HEK293 (cell line): Measurements from ENCODE around the gene OR10G7.

ENCODE experiments used
- CTCF ChIA-PET: fragments of 350-600 bp; formaldehyde crosslinking; extraction: SDS; loops from one replicate; lab custom pipeline; 2021; ENCODE audit warnings: antibody characterized with exemption; lab: Yijun Ruan, JAX
- POLR2A ChIA-PET: fragments of 300-600 bp; formaldehyde crosslinking; extraction: SDS; loops from one replicate; lab custom pipeline; 2020; ENCODE audit warnings: antibody characterized with exemption, inconsistent platforms; lab: Yijun Ruan, JAX
- H3K27ac ChIP-seq: fragments of 200-500 bp; sonication (Bioruptor generic); 2 replicates; pipeline ENCODE4 v1.5.1; 2014; ENCODE audit warnings: low read depth, low read length, control low read depth, inconsistent platforms; ENCODE audit errors: extremely low read depth
- H3K36me3 ChIP-seq, 2 experiments: fragments of 200-500 bp in 1 of 2; sonication (Bioruptor generic) in 1 of 2; 1 replicate in 1 of 2; 2 replicates in 1 of 2; pipeline ENCODE4 v1.5.1; 2014 to 2017; ENCODE audit warnings: inconsistent platforms in 2 of 2, low read length in 2 of 2; ENCODE audit not compliant: control insufficient read depth in 2 of 2, insufficient read depth in 1 of 2
- H3K4me1 ChIP-seq: fragments of 200-500 bp; sonication (Bioruptor generic); 2 replicates; pipeline ENCODE4 v1.5.1; 2014; ENCODE audit warnings: mild to moderate bottlenecking, low read length, inconsistent platforms; ENCODE audit not compliant: control insufficient read depth, insufficient read depth
- H3K4me3 ChIP-seq: 2 replicates; pipeline ENCODE4 v1.5.1; 2011; ENCODE audit warnings: low read depth, mild to moderate bottlenecking, control low read depth, low read length, moderate library complexity
- H3K9me3 ChIP-seq: fragments of 200-500 bp; sonication (Bioruptor generic); 2 replicates; pipeline ENCODE4 v1.5.1; 2014; ENCODE audit warnings: low read depth, low read length, inconsistent platforms; ENCODE audit not compliant: control insufficient read depth, insufficient read depth
- BCL11A ChIP-seq: fragments of 450-650 bp; formaldehyde crosslinking; IDR thresholded peaks from 2 replicates; pipeline ENCODE4 v1.5.1; 2016; ENCODE audit warnings: low read depth, missing biosample characterization, missing genetic modification characterization
- KLF9 ChIP-seq: fragments of 450-650 bp; formaldehyde crosslinking; IDR thresholded peaks from 2 replicates; pipeline ENCODE4 v1.5.1; 2016; ENCODE audit warnings: missing biosample characterization, missing genetic modification characterization, low read depth
- PATZ1 ChIP-seq: fragments of 450-650 bp; formaldehyde crosslinking; IDR thresholded peaks from 2 replicates; pipeline ENCODE4 v1.5.1; 2016; ENCODE audit warnings: missing biosample characterization, missing genetic modification characterization
- SP7 ChIP-seq: fragments of 450-650 bp; formaldehyde crosslinking; IDR thresholded peaks from 2 replicates; pipeline ENCODE4 v1.5.1; 2016; ENCODE audit warnings: missing biosample characterization, missing genetic modification characterization
- ZBTB1 ChIP-seq: fragments of 450-650 bp; formaldehyde crosslinking; IDR thresholded peaks from 2 replicates; pipeline ENCODE4 v1.5.1; 2016; ENCODE audit warnings: missing biosample characterization, missing genetic modification characterization
- ZBTB49 ChIP-seq: fragments of 450-650 bp; formaldehyde crosslinking; IDR thresholded peaks from 2 replicates; pipeline ENCODE4 v1.5.1; 2016; ENCODE audit warnings: missing biosample characterization, missing genetic modification characterization, low read depth
- ZBTB6 ChIP-seq: fragments of 450-650 bp; formaldehyde crosslinking; IDR thresholded peaks from 2 replicates; pipeline ENCODE4 v1.5.1; 2017; ENCODE audit warnings: missing biosample characterization, missing genetic modification characterization
- ZNF10 ChIP-seq: fragments of 450-650 bp; formaldehyde crosslinking; IDR thresholded peaks from 2 replicates; pipeline ENCODE4 v1.5.1; 2017; ENCODE audit warnings: missing biosample characterization, missing genetic modification characterization
- ZNF174 ChIP-seq: fragments of 450-650 bp; formaldehyde crosslinking; IDR thresholded peaks from 2 replicates; pipeline ENCODE4 v1.5.0; 2017; ENCODE audit warnings: missing biosample characterization, mild to moderate bottlenecking, missing genetic modification characterization
- ZNF202 ChIP-seq: fragments of 450-650 bp; formaldehyde crosslinking; IDR thresholded peaks from 2 replicates; pipeline ENCODE4 v1.5.1; 2016; ENCODE audit warnings: missing biosample characterization, missing genetic modification characterization, borderline replicate concordance
- ZNF311 ChIP-seq: fragments of 450-650 bp; formaldehyde crosslinking; IDR thresholded peaks from 2 replicates; pipeline ENCODE4 v1.5.1; 2017; ENCODE audit warnings: missing biosample characterization, missing genetic modification characterization, borderline replicate concordance
- ZNF366 ChIP-seq: fragments of 450-650 bp; formaldehyde crosslinking; conservative IDR thresholded peaks from 2 replicates; pipeline ENCODE4 v1.5.1; 2016; ENCODE audit warnings: missing biosample characterization, missing genetic modification characterization
- ZNF449 ChIP-seq: fragments of 450-650 bp; formaldehyde crosslinking; IDR thresholded peaks from 2 replicates; pipeline ENCODE4 v1.5.1; 2017; ENCODE audit warnings: missing biosample characterization, mild to moderate bottlenecking, missing genetic modification characterization, moderate library complexity
- ZNF488 ChIP-seq: fragments of 450-650 bp; formaldehyde crosslinking; IDR thresholded peaks from 2 replicates; pipeline ENCODE4 v1.5.1; 2016; ENCODE audit warnings: missing biosample characterization, missing genetic modification characterization
- ZNF624 ChIP-seq: fragments of 450-650 bp; formaldehyde crosslinking; IDR thresholded peaks from 2 replicates; pipeline ENCODE4 v1.5.1; 2017; ENCODE audit warnings: missing biosample characterization, missing genetic modification characterization
- ZSCAN30 ChIP-seq: fragments of 450-650 bp; IDR thresholded peaks from 2 replicates; pipeline ENCODE4 v1.5.1; 2018; ENCODE audit warnings: missing biosample characterization, mild to moderate bottlenecking, missing genetic modification characterization, moderate library complexity
- TF ChIP-seq, protein P1 (sequence below): fragments of 450-650 bp; formaldehyde crosslinking; IDR thresholded peaks from 2 replicates; pipeline ENCODE4 v1.5.1; 2016; ENCODE audit warnings: missing biosample characterization, missing genetic modification characterization

OR10G7 gene

GRCh38 chr11:124036666-124037065, 4.5 kb downstream of the OR10G7 start:
- no peak overlapping the region for H3K27ac ChIP-seq
- ChIA-PET CTCF (no interaction called here), POLR2A (no interaction called here)
- no peak for TF ChIP-seq ZNF10 (tag by site-specific recombination)
- no peak for TF ChIP-seq ZNF488 (tag by site-specific recombination)
- TF ChIP-seq SP7 (tag by site-specific recombination) = no peak
- TF ChIP-seq ZNF449 (tag by site-specific recombination) = no peak
- no peak for TF ChIP-seq PATZ1 (tag by site-specific recombination)
- TF ChIP-seq ZBTB1 = no peak
- no peak for TF ChIP-seq ZBTB49 (tag by site-specific recombination)
- TF ChIP-seq ZNF202 (tag by site-specific recombination) = no peak
- no peak for TF ChIP-seq ZSCAN30 (tag by site-specific recombination)
- no peak for TF ChIP-seq ZNF311
- TF ChIP-seq KLF9 = no peak
- no peak for TF ChIP-seq ZNF174 (tag by site-specific recombination)
- TF ChIP-seq, protein P1, sequence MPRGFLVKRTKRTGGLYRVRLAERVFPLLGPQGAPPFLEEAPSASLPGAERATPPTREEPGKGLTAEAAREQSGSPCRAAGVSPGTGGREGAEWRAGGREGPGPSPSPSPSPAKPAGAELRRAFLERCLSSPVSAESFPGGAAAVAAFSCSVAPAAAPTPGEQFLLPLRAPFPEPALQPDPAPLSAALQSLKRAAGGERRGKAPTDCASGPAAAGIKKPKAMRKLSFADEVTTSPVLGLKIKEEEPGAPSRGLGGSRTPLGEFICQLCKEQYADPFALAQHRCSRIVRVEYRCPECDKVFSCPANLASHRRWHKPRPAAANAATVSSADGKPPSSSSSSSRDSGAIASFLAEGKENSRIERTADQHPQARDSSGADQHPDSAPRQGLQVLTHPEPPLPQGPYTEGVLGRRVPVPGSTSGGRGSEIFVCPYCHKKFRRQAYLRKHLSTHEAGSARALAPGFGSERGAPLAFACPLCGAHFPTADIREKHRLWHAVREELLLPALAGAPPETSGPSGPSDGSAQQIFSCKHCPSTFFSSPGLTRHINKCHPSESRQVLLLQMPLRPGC = no peak
- no peak for TF ChIP-seq ZBTB6 (tag by site-specific recombination)
- TF ChIP-seq ZNF366 (tag by site-specific recombination) = no peak
- no peak for TF ChIP-seq ZNF624 (tag by site-specific recombination)
- TF ChIP-seq BCL11A (tag by site-specific recombination) = no peak
- no peaks in the 10 kb centered on the region for H3K4me1 ChIP-seq
- no peaks in the 10 kb centered on the region for H3K9me3 ChIP-seq
- no peaks in the 10 kb centered on the region for H3K36me3 ChIP-seq
- H3K4me3 ChIP-seq = no peak overlapping the region
